Measurements from ENCODE around the gene ARID2.

DNA sequence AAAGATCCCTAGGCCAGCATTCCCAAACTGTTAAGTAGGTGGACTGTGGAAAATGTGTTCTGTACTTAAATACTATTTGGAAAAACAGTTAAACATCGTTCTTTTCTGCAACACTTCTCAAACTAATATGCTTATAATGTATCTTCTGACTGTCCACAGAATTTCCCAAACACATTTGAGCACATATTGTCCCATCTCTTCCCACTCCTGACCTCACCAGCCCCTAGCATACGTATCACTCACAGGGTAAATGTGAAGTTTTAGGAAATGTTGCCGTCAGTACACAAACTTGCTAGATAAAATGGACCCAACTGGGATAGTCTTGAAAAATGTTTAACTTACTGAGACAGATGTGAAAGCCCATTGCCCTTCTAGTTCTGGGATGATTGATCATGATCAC is 27.7 kb downstream of the ARID2 start:
- TF ChIP-seq, protein P1, sequence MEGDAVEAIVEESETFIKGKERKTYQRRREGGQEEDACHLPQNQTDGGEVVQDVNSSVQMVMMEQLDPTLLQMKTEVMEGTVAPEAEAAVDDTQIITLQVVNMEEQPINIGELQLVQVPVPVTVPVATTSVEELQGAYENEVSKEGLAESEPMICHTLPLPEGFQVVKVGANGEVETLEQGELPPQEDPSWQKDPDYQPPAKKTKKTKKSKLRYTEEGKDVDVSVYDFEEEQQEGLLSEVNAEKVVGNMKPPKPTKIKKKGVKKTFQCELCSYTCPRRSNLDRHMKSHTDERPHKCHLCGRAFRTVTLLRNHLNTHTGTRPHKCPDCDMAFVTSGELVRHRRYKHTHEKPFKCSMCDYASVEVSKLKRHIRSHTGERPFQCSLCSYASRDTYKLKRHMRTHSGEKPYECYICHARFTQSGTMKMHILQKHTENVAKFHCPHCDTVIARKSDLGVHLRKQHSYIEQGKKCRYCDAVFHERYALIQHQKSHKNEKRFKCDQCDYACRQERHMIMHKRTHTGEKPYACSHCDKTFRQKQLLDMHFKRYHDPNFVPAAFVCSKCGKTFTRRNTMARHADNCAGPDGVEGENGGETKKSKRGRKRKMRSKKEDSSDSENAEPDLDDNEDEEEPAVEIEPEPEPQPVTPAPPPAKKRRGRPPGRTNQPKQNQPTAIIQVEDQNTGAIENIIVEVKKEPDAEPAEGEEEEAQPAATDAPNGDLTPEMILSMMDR (conservative IDR thresholded peaks at IDR 0.05; ENCODE audit: low read length), result no peak
- TF ChIP-seq EZH2phosphoT487 (IDR thresholded peaks at IDR 0.05; ENCODE audit: borderline replicate concordance, low read depth, low read length), result no peak

All from OCI-LY7 (cell line).